ENCODE results near the gene CNKSR3.

The CNKSR3 gene

DNA sequence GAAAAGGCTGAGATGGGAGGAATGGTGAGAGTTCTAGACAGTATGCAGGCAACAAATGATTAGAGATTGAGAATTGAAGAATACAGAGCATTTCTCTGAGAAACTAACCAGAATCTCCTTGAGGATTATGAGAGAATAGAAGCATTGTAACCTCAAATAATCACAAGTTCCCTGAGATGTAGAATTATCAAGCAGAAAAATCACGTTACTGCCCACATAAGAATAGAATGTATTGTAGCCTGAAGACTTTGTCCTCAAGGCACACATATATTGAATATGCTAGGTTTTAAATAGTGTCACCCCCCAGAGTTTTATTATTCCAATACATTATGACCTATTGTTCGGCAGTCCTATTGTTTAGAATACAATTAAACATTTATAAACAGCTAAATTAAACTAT lies 57.2 kb downstream of the CNKSR3 start:
- no peak for DNase-seq (ENCODE audit: low read depth)

DNA sequence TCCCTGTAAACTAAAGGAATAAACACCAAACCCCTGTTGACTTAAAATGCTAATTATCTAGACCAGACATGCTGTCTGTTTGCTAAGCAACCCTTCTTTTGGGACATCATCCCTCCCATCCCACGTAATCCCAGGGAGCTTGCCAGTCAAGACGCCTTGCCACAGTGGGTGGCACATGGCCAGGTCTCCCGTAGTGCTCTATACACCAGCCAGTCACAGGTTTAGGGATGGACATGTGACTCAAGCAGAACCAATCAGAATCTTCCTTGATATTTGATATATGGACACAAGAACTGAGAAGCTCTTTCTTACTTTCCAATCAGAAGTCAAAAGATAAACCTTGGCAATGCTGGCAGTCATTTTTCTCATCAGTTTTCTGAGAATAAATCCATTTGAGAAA lies 60.0 kb downstream of the CNKSR3 start:
- no peak for DNase-seq (ENCODE audit: low read depth)

DNA sequence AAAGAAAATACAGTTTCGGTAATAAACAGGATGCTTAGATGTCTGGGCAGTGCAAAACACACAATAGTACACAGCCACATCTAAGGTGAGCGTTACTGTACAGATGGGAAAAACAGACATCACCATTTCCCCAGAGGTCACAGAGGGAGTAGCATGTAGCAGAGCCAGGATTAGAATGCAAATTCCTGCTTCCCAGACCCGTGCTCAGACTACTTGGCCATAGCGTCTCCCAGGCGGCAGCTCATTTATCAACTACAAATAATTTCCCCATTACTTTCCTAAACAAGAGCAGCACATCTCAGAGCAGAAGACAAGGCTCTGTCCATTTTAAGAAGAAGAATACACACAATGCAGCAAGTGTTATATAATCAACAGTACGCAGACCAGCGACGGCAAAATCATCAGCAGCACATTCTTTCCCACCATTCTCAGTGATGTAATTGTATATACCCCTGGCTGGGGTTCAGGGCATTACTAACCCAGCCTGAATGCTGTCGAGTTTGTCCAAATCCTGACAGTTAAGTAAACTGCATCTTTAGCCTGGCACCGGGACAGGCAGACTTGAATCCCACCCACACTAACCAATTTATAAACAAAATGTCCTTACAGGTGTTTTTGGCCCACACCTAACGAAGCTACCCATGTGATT lies 61.9 kb downstream of the CNKSR3 start:
- DNase-seq (ENCODE audit: low read depth): peak; percentile 51

GRCh38 chr6:154447954-154448353 lies 62.5 kb downstream of the CNKSR3 start:
- DNase-seq (ENCODE audit: low read depth): no peak

DNA sequence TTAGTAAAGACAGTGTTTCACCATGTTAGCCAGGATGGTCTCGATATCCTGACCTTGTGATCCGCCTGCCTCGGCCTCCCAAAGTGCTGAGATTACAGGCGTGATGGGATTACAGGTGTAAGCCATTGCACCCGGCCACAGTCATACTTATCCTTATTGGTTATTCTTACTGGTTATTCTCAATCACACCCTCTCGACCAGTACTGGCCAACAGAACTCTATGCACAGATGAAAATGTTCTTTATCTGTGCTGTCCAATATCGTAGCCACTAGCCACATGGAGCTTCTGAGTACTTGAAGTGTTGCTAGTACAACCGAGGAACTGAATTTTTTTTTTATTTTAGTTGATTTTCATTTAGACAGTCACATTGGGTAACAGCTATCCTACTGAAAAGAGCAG lies 63.5 kb downstream of the CNKSR3 start:
- no peak for DNase-seq (ENCODE audit: low read depth)

DNA sequence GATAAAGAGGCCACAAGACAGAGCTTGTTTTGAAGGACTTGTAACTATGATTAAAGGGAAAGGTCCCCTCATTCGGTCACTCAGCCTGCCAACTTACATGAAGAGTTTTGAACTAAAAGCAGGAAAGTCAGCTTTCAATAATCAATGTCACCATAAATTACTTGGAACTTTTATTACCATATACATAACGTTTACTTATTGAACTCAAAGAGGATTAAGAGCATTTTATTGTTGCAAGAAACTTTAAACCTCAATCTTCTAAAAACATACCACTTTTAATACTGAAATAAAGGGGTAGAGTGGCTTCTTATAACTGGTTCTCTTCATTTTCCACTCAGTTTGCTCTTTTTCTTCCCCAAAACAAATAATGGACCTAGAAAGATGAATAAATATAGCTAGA lies 65.1 kb downstream of the CNKSR3 start:
- DNase-seq (ENCODE audit: low read depth): no peak

DNA sequence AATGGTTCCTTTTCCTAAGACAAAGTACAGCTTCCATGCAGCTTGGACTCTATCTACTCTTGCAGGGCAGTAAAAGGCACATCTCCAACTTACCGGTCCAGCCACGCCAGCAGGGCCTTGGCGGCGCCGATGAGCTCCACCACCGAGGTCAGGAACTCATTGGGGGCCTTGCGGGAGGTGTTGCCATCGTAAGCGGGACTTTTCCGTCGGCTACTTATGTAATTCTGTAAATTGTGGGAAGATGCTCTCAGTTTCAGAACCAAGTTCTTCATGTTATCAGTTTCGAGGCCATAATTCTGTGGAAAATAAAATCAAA lies 68.5 kb downstream of the CNKSR3 start:
- no peak for DNase-seq (ENCODE audit: low read depth)

- no peak for DNase-seq (ENCODE audit: low read depth)
Measured at GRCh38 chr6:154440422-154441043, 70.0 kb downstream of the CNKSR3 start.

GRCh38 chr6:154440022-154440421 lies 70.5 kb downstream of the CNKSR3 start:
- no peak for DNase-seq (ENCODE audit: low read depth)

DNA sequence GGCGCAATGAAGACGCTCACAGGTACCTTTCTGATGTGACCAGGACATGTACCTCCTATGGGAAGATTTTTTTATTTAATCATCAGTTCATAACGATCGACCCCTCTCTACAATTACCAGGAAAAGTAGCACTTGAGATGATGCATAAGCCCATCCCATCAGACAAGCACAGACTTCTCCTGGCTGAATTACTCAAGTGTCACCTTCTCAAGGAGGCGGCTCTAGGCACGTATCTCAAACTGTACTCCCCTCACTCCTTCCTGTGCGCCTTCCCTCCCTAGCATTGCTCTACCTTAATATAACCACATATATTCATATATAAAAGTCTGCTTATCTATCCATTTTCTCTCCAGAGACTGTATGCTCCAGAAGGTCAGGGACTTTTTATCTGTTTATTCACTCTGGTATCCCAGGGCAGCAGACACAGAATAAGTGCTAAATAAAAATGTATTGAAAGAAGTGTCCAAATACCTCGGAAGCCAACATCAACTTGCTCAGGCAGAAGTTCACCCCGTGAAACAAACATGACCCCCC lies 71.5 kb downstream of the CNKSR3 start:
- DNase-seq (ENCODE audit: low read depth): no peak

GRCh38 chr6:154435400-154435945 lies 75.0 kb downstream of the CNKSR3 start:
- DNase-seq (ENCODE audit: low read depth): no peak

DNA sequence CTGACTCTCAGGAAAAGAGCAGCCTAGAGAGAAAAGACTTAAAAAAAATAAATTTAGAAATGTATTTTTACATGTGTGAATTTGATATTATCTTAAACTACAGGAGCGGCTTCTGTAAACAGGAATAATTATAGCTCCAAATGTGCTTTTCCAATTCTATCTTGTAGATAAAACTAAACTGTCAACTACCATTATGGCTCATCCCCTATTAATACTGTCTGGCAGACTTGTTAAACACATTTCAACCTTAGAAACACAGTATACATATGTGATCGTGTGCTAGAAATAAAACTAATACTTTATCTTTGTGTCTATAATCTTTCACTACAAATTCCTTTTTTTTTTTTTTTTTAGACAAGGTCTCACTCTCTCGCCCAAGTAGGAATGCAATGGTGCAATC lies 75.8 kb downstream of the CNKSR3 start:
- DNase-seq (ENCODE audit: low read depth): no peak

- no peak for DNase-seq (ENCODE audit: low read depth)
Measured at GRCh38 chr6:154433477-154434241, 76.8 kb downstream of the CNKSR3 start.

- DNase-seq (ENCODE audit: low read depth): no peak
Measured at GRCh38 chr6:154432533-154433476, 77.7 kb downstream of the CNKSR3 start.

GRCh38 chr6:154430481-154430919 lies 80.0 kb downstream of the CNKSR3 start:
- no peak for DNase-seq (ENCODE audit: low read depth)

GRCh38 chr6:154429711-154430110 lies 80.8 kb downstream of the CNKSR3 start:
- DNase-seq (ENCODE audit: low read depth): no peak

DNA sequence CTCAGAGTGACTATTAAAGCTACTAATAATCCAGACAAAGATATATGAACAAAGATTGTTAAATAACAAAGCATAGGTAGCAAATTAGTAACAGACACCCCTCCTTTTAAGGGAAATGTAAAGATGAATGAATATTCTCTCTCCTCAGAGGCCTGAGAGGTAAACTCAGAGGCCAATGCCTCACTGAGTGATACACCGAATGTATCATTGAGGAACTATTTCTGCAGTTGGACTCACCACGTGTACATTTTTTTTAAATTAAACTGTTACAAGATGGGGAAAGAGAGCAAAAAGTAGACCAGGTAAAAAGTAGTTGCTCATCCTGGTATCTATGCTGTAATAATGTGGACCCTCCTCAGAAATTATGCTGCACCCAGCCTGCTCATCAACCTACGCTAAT lies 81.6 kb downstream of the CNKSR3 start:
- DNase-seq (ENCODE audit: low read depth): no peak

- no peak for DNase-seq (ENCODE audit: low read depth)
Measured at GRCh38 chr6:154427446-154427845, 83.0 kb downstream of the CNKSR3 start.

- no peak for DNase-seq (ENCODE audit: low read depth)
Measured at GRCh38 chr6:154426997-154427396, 83.5 kb downstream of the CNKSR3 start.

GRCh38 chr6:154425034-154425433 lies 85.5 kb downstream of the CNKSR3 start:
- DNase-seq (ENCODE audit: low read depth): no peak

DNA sequence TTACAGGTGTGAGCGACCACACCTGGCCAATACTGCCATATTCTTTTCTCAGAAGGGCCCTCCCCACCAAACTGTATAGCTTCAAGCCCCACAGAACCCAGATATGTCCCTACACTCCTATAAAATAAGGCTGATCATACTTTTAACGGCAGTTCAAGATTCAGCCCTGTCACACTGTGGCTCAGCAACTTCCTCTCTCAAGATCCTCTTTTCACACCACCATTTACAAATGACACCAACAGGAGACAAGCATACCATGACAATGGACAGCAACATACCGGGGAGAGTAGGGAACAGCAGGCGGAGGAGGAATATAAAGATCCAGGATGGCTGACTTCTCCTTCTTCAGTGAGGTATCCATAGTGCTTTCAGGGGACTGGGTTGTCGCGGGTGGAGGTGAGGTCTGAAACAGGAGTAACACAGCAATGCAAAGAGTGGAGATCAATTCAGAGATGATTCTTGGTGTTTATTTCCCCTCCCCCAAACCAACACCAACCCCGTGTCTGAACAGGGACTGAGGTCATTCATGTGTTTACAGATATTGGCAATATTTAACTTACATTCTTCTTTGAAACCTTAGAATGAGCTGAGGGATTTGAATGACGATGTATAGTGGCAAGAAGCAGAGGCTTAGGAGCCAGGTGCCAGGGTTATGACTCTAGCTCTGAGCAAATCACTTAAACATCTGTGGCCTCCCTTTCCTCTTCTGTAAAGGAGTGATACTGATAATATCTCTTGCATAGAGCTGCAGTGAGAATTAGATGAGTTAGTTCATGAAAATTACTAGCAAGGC lies 96.3 kb downstream of the CNKSR3 start:
- DNase-seq (ENCODE audit: low read depth): no peak

Measured in stromal cell of bone marrow (primary cell).